Fibroblast of skin of abdomen (primary cell): ENCODE measurements around the gene ZMYND10.
A peak's percentile ranks its signal among the peaks of the same experiment; 100 is the strongest.

Source experiments
- DNase-seq: peaks from one replicate; pipeline ENCODE4 v3.0.0-alpha.2; 2013

The ZMYND10 gene

GRCh38 chr3:50370594-50370993 lies 25.1 kb upstream of the ZMYND10 start:
- DNase-seq, result peak; percentile 49

DNA sequence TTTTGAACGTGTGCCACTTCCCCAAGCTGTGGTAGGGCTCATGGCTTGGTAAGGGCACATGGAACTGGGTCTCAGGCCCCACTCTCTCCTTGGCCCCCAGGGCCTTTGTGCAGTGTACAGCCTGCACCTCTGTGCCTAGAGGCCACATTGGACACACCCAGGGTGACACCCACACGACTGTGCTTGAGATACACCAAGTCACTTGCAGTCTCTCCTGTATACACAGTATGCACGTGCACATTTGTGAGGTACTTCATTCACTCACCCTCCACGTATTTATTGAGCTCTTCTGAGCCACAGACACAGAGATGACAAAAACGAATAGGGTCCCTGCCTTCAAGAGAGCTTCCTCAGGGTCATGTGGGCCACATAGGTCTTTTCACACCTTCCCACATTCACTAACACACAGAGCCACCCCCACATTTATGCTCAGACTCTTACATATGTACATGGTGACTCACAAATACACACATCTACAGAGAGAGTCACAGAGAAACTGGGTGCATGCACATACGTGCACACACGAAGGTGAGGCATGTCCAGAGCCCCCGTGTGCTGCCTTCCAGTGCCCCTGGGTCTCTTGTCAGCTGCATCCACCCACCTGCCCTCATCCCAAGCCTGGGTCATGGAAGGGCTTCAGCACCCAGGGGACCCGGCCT lies 23.6 kb upstream of the ZMYND10 start:
- no peak for DNase-seq

DNA sequence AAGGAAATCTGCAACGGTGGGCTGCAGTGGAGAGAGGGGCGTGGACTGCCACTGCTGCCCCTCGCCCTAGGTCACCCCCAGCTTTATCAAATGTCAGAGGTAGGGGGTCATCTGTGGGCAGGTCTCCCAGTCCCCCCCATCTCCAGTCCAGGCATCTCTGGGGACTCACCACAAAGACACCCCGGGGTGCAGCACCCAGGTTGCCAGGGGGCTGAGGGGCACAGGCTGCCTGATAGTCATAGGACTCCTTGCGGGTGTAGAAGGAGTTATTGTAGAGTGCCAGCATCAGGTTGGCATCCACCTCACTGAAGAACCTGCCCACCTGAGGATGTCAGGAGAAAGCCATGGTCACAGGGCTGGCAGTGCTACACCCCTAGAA lies 20.3 kb upstream of the ZMYND10 start:
- DNase-seq, result no peak

DNA sequence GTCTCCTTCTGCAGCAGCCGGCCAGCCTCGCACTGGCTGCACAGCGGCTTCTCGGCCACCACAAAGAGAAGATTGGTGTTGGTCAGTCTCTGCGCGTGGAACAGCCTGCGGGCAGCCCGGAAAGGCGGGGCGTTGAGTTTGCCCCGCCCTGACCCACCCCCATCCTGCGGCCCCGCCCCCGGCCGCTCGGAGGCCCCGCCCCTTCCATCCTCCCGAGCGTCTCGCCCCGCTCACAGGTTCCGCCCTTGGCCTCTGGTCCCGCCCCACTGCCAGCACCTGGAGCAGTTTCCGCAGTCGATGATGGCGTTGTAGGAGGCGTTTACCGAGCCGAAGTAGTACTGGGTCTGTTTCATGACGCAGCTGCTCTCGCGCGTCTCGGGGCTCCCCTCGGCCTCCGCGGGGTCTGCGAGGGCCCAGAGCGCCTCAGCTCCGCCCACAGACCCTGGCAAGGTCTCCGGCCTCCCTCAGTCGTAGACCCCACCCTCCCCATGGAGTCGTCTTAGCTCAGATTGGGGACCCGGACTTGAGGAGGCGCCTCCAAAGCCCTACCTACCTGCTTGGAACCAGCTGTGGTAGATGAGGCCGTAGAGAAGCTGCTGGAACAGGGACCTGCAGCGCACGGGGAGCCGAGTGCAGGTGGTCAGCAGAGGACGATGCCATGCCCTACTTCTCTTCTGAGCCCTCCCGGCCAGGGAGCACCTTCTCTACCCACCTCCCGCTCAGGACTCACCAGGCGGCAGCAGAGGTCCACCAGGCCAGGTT lies 19.7 kb upstream of the ZMYND10 start:
- peak; percentile 56 for DNase-seq

- DNase-seq, result peak; percentile 27
These were observed 19.1 kb upstream of the ZMYND10 start for GRCh38 chr3:50364573-50365079.

GRCh38 chr3:50359760-50360110 lies 14.2 kb upstream of the ZMYND10 start:
- DNase-seq, result no peak

- peak; percentile 99 for DNase-seq
These were observed 13.6 kb upstream of the ZMYND10 start, which contains the start of gene TMEM115 for GRCh38 chr3:50358911-50359759. Gene TMEM115 (minus strand): TSS chr3:50359521. CDS start chr3:50359063, 458 bp downstream.

DNA sequence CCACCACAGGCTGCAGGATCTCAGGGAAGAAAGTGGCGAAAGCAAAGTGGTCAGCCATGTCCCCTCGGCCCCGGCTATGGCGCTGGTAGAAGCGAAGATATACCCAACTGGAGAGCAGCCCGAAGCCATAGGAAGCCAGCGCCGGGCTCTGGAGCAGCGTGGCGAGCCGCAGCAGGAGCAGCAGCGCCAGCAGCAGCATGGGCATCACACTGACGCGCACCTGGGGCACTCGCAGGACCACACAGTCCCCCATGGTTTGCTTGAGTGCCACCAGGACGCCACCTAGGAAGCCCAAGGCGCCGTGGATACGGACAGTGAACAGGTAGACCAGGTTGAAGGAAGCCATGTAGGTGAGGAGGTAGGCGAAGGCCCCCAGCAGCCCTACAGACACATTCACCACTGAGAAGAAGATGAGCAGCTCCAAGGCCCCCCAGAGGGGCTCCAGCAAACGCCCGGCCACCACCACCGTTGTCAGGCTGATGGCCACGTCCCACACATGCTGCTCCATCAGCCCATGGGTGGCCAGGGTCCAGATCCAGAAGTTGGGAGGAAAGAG lies 12.9 kb upstream of the ZMYND10 start:
- no peak for DNase-seq

- no peak for DNase-seq
These were observed 11.9 kb upstream of the ZMYND10 start for GRCh38 chr3:50357481-50357880.

DNA sequence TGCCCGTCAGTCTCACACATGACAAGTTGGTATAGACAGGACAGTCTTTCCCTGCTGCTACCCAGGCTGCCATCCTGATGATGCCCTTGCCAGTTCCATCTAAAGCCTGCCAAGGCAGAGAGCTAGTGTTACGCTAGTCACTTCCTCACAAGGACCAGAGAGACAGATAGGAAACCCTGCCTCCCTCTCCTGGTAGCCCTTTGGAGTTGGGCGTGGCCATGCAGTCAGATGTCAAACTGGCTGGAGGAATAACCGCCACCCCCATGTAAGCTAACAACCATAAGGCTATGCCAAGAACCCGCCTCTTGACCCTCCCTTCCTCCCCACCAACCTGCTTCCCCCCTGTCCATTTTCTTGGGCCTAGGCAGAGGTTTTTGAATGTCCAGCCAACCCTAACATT lies 11.0 kb upstream of the ZMYND10 start:
- no peak for DNase-seq

DNA sequence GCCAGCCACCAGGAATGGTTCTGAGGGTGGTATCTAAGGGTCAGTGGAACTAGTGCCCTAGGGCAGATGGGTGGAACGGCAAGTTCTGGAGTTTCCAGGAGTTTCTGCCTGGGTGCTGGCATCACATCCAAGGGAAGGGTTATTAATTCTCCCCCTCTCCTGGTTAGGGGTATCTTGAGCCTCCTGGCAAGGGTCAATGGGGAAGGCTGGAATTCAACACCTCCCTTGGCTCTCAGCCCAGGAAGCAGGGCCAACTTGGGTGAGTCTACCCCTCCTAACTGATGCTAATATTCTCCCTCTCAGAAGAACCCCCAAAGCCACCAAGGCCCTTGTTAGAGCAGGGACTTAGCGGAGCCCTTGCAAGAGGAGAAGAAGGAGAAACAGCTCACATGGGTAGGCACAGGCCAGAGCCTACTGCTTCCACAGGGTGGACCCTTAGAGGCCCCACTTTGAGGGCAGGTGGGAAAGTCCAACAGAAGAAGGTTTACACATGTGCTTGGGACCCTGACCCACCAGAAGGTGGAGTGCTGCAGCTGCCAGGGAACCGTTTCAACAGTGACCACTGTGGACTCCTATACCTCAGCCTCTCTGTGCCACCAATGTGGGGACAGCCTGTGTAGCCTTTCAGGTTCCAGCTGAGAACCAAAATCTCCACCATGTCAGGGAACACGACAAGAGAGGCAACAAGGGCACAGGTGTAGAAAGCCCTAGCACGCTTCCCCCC lies 10.5 kb upstream of the ZMYND10 start:
- no peak for DNase-seq

DNA sequence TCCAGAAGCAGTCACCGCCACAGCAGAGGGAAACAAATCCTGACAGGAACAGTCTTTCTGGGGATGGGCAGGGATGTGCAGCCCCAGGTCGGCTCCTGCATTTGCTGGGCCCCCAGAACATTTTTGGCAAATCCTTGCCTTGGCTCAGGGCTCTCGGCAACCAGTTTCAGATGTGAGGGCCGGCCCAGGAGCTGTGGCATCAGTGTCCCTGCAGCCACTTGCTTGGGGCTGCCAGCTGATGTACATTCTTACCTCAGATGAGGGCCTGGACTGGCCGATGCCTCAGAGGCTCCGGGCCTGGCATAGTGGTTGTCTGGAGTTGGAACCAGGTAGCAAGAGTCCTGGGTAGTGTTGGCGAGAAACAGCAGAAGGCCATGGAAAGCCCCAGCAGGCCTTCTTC lies 9.3 kb upstream of the ZMYND10 start:
- DNase-seq, result no peak

DNA sequence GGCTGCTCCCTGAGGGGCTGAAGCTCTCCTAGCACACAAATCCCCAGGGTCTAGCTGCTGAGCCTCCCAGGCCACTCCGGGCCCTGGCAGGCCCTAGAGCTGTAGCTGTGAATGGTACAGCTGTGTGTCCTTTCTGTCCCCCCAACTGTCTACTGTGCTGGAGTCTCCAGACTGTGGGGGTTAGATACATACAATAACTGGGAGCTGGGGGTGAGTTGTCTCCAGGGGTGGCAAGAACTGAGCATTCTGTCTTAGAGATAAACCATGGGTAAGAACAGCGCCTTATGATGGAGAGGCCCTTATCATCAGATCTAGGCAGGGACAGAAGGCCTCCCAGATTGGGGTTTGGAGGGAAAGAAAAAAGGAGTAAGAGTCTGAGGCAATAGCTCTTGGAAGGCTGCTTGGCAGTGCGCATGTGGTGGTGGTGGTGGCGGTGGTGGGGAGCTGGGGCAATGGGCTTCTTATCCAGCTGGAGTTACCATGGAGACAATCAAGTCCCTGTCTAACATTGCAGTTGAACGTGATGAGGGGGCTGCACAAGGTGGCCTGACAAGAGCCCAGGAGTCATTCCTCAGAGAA lies 8.7 kb upstream of the ZMYND10 start:
- DNase-seq, result no peak

- DNase-seq, result no peak
These were observed 7.9 kb upstream of the ZMYND10 start for GRCh38 chr3:50353245-50354004.

- DNase-seq, result no peak
These were observed 7.2 kb upstream of the ZMYND10 start for GRCh38 chr3:50352781-50353180.

- no peak for DNase-seq
These were observed 5.8 kb upstream of the ZMYND10 start for GRCh38 chr3:50351323-50351697.

GRCh38 chr3:50350527-50351322 lies 5.2 kb upstream of the ZMYND10 start, which contains the start of the genes CYB561D2 and NPRL2:
Gene CYB561D2 (plus strand): TSS chr3:50350862. CDS start chr3:50351434, 572 bp downstream.
Gene NPRL2 (minus strand): TSS chr3:50350775. CDS start chr3:50350652, 123 bp downstream.
- DNase-seq, result peak; percentile 90

GRCh38 chr3:50350213-50350526 lies 4.6 kb upstream of the ZMYND10 start:
- DNase-seq, result no peak

DNA sequence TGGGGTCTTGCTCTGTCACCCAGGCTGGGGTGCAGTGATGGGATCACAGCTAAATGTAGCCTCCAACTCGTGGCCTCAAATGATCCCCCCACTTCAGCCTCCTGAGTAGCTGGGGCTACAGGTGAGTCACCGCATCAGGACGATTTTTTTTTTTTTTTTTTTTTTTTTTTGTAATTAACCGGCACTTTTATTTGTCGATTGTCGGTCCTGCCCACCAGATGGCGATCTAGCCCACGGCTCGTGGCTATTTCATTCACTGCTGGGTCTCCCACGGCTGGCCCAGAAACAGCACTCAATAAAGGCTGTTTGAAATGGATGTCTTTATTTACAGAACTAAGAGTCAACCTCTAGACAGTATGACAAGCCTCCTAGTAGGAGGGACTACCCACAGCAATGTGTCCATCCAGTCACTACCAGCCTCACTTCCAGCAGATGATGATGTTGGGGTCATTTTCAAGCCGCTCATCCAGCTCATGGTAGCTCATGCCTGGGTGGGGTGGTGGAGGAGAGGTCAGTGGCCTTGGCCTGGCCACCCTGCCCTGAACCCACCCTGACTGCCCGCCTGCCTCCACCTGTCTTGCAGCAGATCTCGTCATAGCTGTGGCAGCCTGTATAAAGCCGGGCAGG lies 1.8 kb upstream of the ZMYND10 start:
- DNase-seq, result peak; percentile 70

- no peak for DNase-seq
These were observed 524 bp downstream of the ZMYND10 start for GRCh38 chr3:50345008-50345407.
